NCI-H446 (cell line): ENCODE measurements around the gene PIPOX.

Experiments
- DNase-seq, 2 experiments: peaks; one replicate each; lab custom pipeline; 2025; lab: John Stamatoyannopoulos, UW

PIPOX gene

DNA sequence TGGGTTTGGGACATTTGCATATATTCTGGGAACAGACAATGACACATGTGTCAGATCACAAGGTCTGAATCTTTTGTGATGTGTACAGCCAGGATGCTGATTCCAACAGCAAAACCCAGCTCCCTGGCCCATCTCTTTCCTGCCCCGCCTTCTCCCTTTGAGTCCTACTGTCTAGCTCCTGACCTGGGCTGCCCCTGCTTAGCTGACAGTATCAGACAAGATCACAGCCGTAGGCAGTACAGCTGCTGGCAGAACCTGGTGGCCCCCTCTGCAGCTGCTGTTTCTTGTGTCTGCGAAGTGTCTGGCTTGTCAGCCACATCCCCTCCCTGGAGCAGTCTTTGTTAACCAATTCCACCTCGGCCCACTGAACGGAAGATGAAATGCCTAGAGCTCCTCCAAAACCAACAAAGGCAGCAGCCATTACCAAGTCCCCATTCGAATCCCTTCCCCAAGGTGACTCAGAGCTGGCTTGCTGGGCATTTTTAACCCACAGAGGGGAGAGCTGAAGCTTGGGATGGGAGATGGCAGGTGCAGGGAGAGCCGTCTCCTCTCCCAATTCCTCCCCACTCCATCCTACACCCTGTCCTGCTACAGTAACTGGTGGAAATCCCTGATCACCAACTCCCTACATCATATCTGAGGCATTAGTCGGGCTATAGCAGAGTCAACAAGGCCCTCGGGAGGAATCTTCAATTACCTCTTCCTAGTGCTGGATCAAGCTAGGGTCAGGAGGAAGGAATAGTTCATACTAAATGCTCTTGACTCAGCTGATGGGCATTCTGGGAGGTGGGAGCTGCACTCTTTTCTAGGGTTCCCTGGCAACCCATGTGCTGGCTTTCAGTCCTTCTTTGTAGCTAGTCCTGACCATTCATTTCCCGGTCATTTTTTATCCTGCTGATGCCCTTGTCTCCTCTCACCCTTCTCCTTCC is 5.8 kb downstream of the PIPOX start:
- DNase-seq, result no peak

DNA sequence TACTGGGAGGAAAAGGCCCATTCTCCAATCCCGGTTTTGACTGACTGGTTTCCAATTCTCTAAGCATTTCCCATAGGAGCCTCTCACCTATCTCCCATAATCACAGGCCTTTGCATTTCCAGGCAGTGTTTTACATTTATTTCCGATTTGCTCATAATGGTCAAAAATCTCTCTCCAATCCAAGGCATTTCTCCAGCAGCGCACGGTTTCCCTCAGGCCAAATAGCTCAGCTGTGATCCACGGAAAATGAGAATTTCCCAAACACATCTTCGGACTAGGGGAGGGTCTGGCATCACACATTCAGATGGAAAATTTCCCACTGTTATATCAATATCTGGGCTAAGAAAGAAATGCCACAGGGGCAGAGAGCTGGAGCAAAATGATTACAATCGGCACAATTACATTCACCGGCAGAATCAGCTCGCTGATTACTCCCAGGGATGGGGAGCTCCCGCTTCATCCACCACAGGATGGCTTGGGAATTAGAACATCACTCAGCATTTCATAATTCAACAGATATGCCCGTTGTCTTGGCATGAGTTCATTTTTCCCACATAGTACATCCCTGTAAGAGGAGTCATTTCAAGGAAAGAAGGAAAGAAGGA is 6.7 kb downstream of the PIPOX start:
- no peak for DNase-seq

DNA sequence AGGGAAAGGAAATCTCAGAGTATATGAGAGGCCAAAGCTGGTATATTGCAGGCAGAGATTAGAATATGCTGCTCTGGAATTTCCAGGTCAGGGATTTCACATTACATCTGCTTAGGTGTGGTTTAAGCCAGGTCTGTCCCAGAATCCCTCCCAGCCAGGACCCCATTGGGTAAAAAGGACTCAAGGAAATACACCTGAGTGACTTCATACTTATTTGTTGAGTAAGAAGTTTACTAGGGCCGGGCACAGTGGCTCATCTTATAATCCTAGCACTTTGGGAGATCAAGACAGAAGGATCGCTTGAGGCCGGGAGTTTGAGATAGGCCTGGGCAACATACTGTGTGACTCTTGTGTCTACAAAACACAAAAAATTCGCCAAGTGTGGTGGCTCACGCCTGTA is 7.2 kb downstream of the PIPOX start:
- no peak for DNase-seq

DNA sequence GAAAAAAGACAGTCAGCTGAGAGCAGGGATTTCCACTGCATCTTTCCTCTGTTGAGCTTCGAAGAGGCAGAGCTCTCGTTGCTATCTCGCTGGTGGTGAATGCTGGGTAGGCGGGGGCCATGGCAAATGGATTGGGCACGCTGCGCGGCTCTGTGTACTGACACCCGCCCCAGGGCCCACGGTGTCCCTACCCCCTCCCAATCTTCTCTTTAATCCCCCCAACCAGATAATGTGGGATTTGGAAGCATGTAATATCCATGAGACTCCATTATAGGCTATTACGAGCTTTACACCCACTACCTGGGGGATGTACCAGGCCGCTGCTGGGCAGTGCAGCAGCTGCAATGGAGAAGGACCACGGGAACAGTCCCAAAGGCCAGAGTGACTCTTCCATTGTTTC is 8.3 kb downstream of the PIPOX start:
- DNase-seq, result no peak

DNA sequence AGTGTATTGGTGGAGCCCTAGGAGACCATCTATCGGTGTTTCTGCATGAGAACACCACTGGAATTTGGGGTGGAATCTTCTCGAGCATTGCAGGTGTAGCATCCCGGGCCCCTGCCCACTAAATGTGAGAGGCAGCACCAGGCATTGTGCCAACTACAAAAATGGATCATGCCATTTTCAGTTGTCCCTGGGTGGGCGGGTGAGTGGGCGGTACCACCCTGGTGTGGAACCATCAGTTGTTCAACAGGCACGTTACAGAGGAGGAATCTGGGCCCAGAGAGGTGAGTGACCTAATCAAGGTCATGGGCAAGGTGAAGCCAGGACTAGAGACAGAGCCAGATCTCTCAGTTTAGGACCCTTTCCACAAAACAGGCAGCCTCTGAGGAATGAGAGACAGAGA is 8.8 kb downstream of the PIPOX start:
- DNase-seq, result no peak

DNA sequence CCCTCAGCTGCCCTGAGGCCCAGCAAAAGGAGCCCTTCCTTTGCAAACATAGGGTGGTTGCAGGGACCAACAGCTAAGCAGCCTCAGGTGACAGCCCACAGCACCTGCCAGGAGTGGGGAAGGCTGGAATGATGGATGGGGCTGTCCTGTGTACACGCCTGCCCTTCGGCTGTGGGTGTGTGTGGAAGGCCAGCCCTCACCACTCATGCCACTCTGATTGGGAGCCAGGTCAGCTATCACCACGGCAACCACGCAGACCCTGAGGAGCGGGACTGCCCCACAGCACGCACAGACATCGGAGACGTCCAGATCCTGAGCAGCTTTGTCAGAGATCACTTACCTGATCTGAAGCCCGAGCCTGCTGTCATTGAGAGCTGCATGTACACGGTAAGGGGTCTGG is 11.9 kb downstream of the PIPOX start:
- DNase-seq, result no peak

DNA sequence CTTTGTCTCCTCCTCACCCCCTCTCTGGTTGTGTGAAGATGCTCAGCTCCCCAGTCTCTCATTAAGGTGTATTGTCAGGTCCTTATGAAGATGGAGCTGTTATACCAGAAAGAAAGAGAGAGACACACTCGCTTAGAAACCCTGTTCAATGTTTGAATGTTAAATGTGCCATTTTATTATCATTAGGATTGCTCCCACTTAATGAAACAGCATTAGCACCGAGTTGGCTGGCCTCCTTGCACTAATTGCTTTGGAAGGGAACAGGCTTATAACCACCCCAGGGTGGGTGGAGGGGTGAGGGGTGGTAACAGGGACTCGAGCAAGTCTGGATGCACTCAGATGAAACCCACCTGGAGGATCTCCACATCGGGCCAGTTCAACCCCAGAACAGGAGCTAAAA is 14.4 kb downstream of the PIPOX start:
- no peak for DNase-seq

DNA sequence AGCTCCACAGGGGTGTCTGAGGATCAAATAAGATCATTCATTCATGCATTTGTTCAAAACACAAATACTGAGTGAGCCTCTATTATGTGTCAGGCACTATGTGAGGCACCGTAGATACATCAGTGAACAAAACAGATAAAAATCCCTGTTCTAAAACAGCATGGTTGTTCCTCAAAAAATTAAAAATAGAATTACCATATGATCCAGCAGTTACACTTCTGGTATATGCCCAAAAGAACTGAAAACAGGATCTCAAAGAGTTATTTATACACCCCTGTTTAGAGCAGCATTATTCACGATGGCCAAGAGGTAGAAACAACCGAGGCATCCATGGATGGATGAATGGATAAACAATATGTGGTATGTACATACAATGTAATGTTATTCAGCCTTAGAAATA is 15.4 kb downstream of the PIPOX start:
- no peak for DNase-seq

DNA sequence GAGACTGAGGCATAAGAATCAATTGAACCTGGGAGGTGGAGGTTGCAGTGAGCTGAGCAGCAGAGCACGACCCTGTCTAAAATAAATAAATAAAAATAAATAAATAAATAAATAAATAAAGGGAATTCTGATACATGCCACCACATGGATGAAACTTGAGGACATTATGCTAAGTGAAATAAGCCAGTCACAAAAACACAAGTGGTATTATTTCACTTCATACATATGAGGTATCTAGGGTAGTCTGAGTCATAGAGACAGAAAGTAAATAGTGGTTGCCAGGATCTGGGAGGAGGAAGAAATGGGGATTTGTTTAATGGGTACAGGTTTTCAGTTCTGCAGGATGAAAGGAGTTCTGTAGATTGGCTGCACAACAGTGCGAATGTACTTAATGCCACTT is 16.3 kb downstream of the PIPOX start:
- DNase-seq, result no peak

DNA sequence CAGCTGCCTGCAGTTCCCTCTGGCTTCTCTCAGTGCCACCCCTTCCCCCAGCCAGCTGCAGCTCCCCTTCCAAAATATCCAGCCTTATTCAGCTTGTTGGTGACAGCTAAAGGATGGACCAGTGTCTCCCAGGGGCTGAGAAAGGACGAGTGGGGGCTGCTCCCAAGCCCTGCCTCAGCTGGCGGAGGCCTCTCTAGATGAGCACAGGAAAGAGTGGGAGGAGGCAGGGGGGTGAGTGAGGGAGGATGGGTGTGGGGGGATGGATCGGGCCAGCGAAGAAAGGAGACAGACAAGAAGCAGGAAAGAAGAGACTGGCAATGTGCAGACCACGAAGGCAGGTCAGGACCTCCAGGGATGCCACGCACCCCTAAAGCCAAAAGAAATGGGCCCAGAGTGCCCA is 17.5 kb downstream of the PIPOX start:
- DNase-seq, result no peak

DNA sequence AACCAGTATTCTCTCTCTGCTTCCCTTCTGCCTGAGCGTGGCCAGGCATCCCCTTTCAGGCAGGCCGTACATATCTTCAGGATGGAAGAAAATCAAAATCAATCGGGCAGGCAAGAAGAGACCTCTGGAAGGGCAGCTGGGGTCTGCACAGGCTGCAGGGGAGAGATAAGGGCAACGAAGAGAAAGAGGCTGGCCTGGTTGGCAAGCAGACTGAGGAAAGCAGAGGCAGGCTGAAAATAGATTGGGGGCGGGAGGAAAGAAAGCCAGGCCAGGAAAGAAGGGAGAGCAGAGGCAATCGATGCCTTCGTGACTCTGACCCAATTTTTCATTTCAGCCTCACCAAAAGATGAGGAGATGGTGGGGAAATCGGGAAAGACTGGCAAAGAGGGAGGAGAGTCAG is 18.1 kb downstream of the PIPOX start:
- DNase-seq, result no peak

DNA sequence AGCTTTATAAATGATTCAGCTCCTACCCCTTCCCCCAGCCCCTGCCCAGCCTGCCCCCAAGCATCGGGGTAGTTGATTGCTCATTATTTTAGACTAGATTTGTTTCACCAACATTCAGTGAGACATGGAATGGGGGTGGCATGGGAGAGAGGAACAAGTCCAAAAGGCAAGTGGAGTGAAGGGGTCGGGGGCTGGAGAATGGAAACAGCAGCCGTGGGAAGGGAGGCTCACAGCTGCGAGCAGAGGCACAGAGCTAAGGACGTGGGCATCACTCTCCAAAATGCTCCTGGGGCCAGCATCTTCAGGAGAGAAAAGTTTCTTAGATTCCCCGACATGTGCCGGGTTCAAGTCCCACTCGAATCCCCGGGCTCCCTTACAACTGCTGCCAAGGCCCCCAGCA is 19.3 kb downstream of the PIPOX start:
- no peak for DNase-seq

DNA sequence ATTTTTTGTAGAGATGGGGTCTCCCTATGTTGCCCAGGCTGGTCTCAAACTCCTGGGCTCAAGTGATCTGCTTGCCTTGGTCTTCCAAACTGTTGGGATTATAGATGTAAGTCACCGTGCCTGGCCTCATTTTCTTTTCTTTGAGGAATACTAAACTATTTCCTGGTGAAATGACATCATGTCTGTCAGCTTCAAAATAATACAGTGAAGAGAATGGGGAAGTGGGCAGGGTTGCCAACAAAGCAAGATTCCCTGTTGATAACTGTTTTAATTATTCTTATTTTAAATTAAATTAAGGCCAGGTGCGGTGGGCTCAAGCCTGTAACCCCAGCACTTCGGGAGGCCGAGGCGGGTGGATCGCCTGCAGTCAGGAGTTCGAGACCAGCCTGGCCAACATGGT is 21.1 kb downstream of the PIPOX start:
- no peak for DNase-seq

DNA sequence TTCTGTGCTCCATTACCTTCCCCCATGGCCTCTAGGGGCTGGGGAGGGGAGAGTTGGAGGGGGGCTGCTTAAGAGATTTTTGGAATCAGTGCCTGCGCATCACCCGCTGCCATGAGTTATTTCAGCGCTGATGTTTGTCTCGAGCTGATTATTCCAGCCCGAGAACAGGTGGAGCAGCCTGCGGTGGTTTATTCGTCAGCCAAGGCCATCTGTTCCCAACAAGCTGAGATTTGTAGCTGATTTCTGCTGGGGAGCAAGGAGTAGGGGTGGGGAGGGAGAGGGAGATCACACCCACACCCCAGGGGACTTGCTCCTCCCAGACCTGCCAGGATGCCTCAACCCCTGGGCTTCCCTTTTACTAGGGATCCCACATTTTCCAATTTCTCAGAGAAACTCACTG is 23.1 kb downstream of the PIPOX start:
- DNase-seq, result peak in 1 of 2 experiments; percentile 52

DNA sequence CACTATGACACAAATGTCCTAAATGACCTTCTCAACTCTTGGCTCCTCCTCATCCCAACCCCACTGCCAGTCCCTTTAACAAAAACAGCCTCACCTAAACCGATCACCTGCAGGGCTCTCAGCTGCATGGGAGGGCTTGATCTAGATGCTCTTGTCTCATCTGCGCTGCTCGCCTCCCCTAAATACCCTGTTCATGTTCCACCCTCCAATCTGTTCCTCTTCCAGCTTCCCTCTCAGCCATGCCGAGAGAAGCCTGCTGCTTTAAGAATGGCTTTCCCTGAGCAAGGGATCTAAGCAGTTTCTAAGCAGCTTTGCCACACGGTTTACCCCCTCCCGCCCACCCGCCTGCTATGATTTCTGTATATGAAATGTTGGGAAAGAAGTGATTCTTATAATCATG is 23.7 kb downstream of the PIPOX start:
- DNase-seq, result no peak

DNA sequence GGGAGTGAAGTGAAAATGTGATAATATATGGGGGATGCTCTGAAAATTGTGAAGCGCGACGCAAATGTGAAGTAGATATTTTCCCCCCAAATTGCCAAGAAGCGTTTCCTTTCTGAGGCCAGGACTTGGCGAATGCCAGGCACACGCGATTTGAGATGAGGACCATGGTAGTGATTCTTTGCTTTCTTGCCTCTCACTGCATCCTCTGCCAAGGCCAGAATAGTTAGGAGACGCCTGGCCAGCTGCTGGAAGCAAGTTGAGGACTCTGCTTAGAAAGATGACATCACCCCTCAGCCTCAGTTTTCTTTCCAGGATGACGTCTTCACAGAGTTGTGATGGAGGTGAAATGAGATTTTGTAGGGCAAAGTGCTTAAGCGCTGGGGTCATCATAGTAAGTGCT is 25.9 kb downstream of the PIPOX start:
- no peak for DNase-seq

DNA sequence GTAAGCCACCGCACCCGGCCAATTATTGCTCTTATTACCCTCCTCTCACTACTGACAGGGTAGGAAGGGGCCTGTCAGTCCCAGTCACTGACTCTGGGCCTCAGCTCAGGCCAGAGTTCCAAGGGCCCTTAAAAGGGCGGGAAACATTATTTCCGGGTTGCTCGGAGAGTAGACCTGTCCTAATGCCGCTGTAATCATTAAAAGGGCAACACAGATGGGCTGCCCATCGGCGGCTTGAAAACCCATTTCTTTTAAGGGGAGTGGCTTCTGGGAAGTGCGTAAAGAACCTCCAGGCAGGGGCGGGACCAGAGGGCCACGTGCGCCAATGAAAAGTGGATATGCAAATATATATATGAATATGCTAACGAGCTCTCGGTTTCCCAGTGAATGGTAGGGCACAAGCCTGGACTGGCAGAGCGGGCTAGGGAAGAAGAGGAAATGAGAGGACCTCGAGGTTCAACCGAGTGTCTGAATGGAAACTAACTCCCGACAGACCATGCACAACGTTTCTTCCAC is 26.6 kb downstream of the PIPOX start:
- no peak for DNase-seq

DNA sequence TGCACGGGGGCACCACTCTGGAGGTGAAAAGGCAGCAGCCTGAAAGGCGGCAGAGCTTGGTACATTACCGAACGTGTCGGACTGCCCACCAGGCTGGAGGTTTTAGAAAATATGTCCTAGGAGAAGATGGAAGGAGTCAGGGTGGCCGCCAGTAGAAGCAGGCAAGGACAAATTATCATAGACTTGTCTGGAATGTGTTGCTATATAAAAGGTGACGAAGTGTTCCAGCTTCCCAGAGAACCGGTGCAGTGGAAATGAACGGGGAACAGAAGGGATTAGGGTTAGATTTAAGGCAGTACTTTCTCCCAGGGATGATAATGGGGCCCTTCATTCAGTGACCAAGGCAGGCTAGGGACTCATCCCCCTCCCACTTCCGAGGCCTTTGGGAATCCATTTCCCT is 27.4 kb downstream of the PIPOX start:
- no peak for DNase-seq

DNA sequence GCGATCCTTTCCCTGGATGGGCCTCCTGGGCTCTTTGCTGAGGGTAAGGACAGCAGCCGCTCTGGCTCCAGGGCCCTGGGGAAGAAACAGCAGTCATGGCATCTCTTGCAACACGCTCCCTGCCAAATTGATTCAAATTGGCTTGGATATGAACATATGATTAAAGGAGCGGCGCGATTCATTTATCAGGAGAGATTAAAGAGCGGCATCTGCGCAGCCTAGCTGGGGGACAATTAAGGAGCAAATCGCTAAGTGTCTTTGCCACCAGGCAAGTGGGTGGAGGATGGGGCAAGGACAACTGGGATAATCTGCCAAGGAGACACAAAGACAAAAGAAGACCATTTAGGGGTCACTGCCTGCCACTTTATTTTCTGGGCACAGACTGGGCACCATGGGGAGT is 27.8 kb downstream of the PIPOX start:
- no peak for DNase-seq

DNA sequence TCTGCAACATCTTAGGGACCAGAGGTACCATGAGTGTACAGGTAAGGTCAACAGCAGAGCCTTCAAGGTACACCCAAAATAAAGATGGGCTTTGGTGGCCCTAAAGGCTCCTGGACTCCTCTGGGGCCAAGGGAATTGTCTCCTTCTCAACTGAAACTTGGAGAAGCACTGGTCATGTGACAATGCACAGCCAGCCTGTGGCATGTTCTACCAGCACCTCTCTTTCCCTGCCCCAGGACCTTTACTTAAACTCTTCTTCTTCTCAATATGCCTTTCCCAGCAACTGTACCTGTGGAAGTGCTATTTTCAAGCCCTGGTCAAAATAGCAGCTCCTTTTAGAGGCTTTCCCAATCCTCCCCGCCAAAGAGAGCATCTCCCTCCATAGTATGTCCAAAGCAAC is 28.4 kb downstream of the PIPOX start:
- no peak for DNase-seq

DNA sequence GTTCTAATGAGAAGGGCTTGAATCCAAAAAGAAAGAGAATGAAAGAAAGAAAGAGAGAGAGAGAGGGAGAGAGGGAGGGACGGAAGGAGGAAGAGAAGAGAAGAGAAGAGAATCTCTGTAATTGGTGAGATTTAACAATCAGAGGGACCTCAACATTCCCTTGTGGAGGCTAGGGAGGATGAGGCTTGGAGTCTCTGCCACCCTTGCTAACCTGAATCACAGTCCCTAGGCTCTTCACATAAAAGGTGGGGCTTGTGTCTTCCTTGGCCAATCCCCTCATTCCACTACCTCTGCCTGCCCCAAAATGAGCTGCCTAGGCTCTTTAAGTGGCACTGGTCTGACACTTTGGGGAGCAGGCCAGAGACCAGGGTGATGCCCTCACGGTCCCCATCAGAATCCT is 30.1 kb downstream of the PIPOX start:
- DNase-seq, result no peak

DNA sequence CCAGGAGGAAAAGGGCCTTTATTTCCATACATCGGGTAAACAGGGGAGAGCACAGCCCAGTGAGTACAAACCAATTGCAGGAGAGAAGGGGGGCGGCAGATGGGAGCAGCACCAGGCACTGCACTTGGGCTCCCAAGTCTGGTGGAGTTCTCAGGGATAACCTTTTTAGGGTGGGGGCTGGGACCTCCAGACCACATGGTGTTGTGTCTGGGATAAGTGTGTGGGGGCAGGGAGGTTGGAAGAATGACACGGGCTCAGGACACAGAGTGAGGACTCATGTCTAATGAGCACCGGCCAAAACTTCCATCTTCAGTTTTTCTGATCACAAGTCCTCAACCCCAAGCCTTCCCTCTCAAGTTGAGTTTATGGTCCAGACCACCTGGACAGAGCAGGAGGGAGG is 30.6 kb downstream of the PIPOX start:
- DNase-seq, result no peak

DNA sequence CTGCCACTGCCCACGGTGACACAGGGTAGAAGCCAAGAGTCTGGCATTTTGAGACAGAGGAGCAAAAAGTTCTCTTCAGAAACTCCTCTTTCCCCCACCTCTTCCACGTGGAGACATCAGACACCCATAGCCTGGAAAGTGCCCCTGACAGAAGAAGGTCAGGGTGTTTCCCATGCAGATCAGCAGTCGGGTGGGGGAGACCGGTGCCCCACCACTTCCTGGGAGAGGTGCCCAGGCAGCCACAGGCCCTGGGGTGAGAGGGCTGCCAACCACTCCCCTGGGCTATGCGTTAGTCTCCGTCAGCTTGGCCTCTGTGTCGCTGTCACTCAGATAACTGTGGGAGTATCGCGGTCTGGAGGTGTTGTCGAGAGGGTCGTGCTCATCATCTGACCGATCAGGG is 31.5 kb downstream of the PIPOX start:
- DNase-seq, result no peak

DNA sequence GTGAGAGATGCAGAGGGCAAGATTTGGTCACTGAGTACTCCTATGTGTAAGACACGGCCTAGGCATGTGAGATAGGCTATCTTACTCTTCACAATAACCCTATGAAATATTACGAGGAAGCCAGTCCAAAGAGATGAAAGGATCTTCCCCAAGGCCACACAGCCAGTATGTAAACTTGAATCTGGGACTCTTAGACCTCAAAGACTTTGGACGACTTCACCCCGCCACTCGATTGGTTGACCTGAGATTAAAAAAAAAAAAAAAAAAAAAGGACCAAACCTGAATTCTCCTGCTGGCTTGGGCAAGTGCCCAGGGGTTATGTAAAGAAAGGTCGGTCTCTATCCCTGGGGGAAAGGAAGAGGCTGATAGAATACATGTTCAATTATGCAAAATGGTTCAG is 33.1 kb downstream of the PIPOX start:
- no peak for DNase-seq
